Dendritic cell treated with granulocyte-macrophage colony-stimulating factor and Interleukin-4, amounts not matched to agents 40 ng/mL and 50 ng/mL, for 4 days (primary cell): ENCODE results near the gene RBM33.

Experiments
- H3K27ac Mint-ChIP-seq: one replicate; pipeline ENCODE4 v1.8.0; 2022; ENCODE audit warnings: mild to moderate bottlenecking, mixed read lengths
- H3K27me3 Mint-ChIP-seq: one replicate; pipeline ENCODE4 v1.8.0; 2022; ENCODE audit warnings: mild to moderate bottlenecking, mixed read lengths
- H3K36me3 Mint-ChIP-seq: one replicate; pipeline ENCODE4 v1.8.0; 2022; ENCODE audit warnings: low read depth, mixed read lengths
- H3K4me1 Mint-ChIP-seq: one replicate; pipeline ENCODE4 v1.8.0; 2022; ENCODE audit warnings: low read depth, mixed read lengths
- H3K4me3 Mint-ChIP-seq: one replicate; pipeline ENCODE4 v1.8.0; 2022; ENCODE audit warnings: mild to moderate bottlenecking, moderate library complexity, mixed read lengths
- H3K9me3 Mint-ChIP-seq: one replicate; pipeline ENCODE4 v1.8.0; 2022; ENCODE audit warnings: mixed read lengths
- intact Hi-C: fragments of 100-400 bp; cut with micrococcal nuclease; formaldehyde crosslinking; loops from one replicate; pipeline ENCODE4 v1.15.0; 2022

Gene RBM33

GRCh38 chr7:155796381-155797261, 152.2 kb downstream of the RBM33 start:
- H3K9me3 Mint-ChIP-seq = no peaks in the 10 kb centered on the region
- no peak overlapping the region for H3K27ac Mint-ChIP-seq
- H3K36me3 Mint-ChIP-seq = no peaks in the 10 kb centered on the region
- peaks cover 9% of the 10 kb centered on the region for H3K4me1 Mint-ChIP-seq
- H3K27me3 Mint-ChIP-seq = peaks cover 60% of the 10 kb centered on the region
- no peak overlapping the region for H3K4me3 Mint-ChIP-seq
- intact Hi-C loops = no loop called here

- H3K4me3 Mint-ChIP-seq = no peak overlapping the region
- no peaks in the 10 kb centered on the region for H3K9me3 Mint-ChIP-seq
- peaks cover 67% of the 10 kb centered on the region for H3K27me3 Mint-ChIP-seq
These were observed 153.1 kb downstream of the RBM33 start for GRCh38 chr7:155797262-155798250.

GRCh38 chr7:155798673-155799439, 154.4 kb downstream of the RBM33 start:
- Mint-ChIP-seq H3K27me3 (peaks cover 76% of the 10 kb centered on the region), H3K4me3 (no peak overlapping the region), H3K27ac (no peak overlapping the region), H3K36me3 (no peaks in the 10 kb centered on the region), H3K4me1 (peaks cover 16% of the 10 kb centered on the region), H3K9me3 (no peaks in the 10 kb centered on the region)
- intact Hi-C loops = loop anchor here (2.0 kb wide), 1 partner anchor 1018 kb away; no protein-coding TSS in a partner anchor

More at GRCh38 chr7:155797262-155798250, 153.1 kb downstream of the RBM33 start:
- intact Hi-C loops = loop anchor here (2.0 kb wide), 1 partner anchor 1019 kb away; no protein-coding TSS in a partner anchor
- H3K4me1 Mint-ChIP-seq = peaks cover 9% of the 10 kb centered on the region
- no peaks in the 10 kb centered on the region for H3K36me3 Mint-ChIP-seq
- no peak overlapping the region for H3K27ac Mint-ChIP-seq

GRCh38 chr7:155799514-155799913, 155.1 kb downstream of the RBM33 start:
- intact Hi-C loops = loop anchor here (2.0 kb wide), 1 partner anchor 1017 kb away; no protein-coding TSS in a partner anchor
- Mint-ChIP-seq H3K9me3 (no peaks in the 10 kb centered on the region), H3K4me3 (no peak overlapping the region), H3K4me1 (peaks cover 20% of the 10 kb centered on the region), H3K36me3 (no peaks in the 10 kb centered on the region), H3K27ac (no peak overlapping the region), H3K27me3 (peaks cover 77% of the 10 kb centered on the region)

GRCh38 chr7:155800301-155800700, 155.8 kb downstream of the RBM33 start:
- no peaks in the 10 kb centered on the region for H3K9me3 Mint-ChIP-seq
- peaks cover 81% of the 10 kb centered on the region for H3K27me3 Mint-ChIP-seq
- H3K4me3 Mint-ChIP-seq = no peak overlapping the region
- no peak overlapping the region for H3K27ac Mint-ChIP-seq
- peaks cover 24% of the 10 kb centered on the region for H3K4me1 Mint-ChIP-seq
- H3K36me3 Mint-ChIP-seq = no peaks in the 10 kb centered on the region
- intact Hi-C loops = no loop called here

GRCh38 chr7:155800741-155801267, 156.3 kb downstream of the RBM33 start:
- Mint-ChIP-seq H3K27me3 (peaks cover 80% of the 10 kb centered on the region), H3K4me3 (no peak overlapping the region), H3K4me1 (peaks cover 24% of the 10 kb centered on the region), H3K36me3 (no peaks in the 10 kb centered on the region), H3K27ac (no peak overlapping the region), H3K9me3 (no peaks in the 10 kb centered on the region)
- intact Hi-C loops = no loop called here

- Mint-ChIP-seq H3K27me3 (peaks cover 85% of the 10 kb centered on the region), H3K4me1 (peaks cover 24% of the 10 kb centered on the region), H3K4me3 (no peak overlapping the region), H3K27ac (no peak overlapping the region), H3K9me3 (no peaks in the 10 kb centered on the region), H3K36me3 (no peaks in the 10 kb centered on the region)
- intact Hi-C loops = no loop called here
These were observed 157.8 kb downstream of the RBM33 start for GRCh38 chr7:155802291-155802690.

GRCh38 chr7:155802906-155803417, 158.5 kb downstream of the RBM33 start:
- H3K4me3 Mint-ChIP-seq = no peak overlapping the region
- intact Hi-C loops = no loop called here
- peaks cover 31% of the 10 kb centered on the region for H3K4me1 Mint-ChIP-seq
- H3K9me3 Mint-ChIP-seq = no peaks in the 10 kb centered on the region
- peaks cover 87% of the 10 kb centered on the region for H3K27me3 Mint-ChIP-seq
- no peaks in the 10 kb centered on the region for H3K36me3 Mint-ChIP-seq
- no peak overlapping the region for H3K27ac Mint-ChIP-seq

GRCh38 chr7:155803418-155804376, 159.2 kb downstream of the RBM33 start:
- Mint-ChIP-seq H3K27ac (no peak overlapping the region), H3K4me1 (peaks cover 30% of the 10 kb centered on the region)
- intact Hi-C loops = no loop called here

GRCh38 chr7:155804431-155804831, 160.0 kb downstream of the RBM33 start:
- no peak overlapping the region for H3K27ac Mint-ChIP-seq
- peaks cover 87% of the 10 kb centered on the region for H3K27me3 Mint-ChIP-seq
- H3K4me3 Mint-ChIP-seq = peak overlapping the region; percentile 51
- peaks cover 34% of the 10 kb centered on the region for H3K4me1 Mint-ChIP-seq
- no peaks in the 10 kb centered on the region for H3K9me3 Mint-ChIP-seq
- H3K36me3 Mint-ChIP-seq = no peaks in the 10 kb centered on the region
- intact Hi-C loops = no loop called here

More at GRCh38 chr7:155803418-155804376, 159.2 kb downstream of the RBM33 start:
- Mint-ChIP-seq H3K9me3 (no peaks in the 10 kb centered on the region), H3K27me3 (peaks cover 87% of the 10 kb centered on the region), H3K4me3 (peak overlapping the region; percentile 74), H3K36me3 (no peaks in the 10 kb centered on the region)

- intact Hi-C loops = no loop called here
- Mint-ChIP-seq H3K4me3 (peak overlapping the region; percentile 39), H3K27me3 (peaks cover 84% of the 10 kb centered on the region), H3K36me3 (no peaks in the 10 kb centered on the region), H3K9me3 (no peaks in the 10 kb centered on the region), H3K27ac (no peak overlapping the region), H3K4me1 (peaks cover 34% of the 10 kb centered on the region)
These were observed 160.7 kb downstream of the RBM33 start for GRCh38 chr7:155804897-155805825.
